GM11168 (cell line): ENCODE data around the gene KDM5A.
"Not testable (repeated sequence)": the region's sequence is repeated elsewhere in the genome, so short reads cannot be mapped to it uniquely, and the experiment has no call there.

Experiments
- in situ Hi-C: fragments of 300-500 bp; cut with MboI; formaldehyde crosslinking; loops from one replicate; pipeline ENCODE4 v1.12.0; 2022; ENCODE audit warnings: low sequenced_read_pairs; ENCODE audit not compliant: unreplicated experiment

KDM5A gene

DNA sequence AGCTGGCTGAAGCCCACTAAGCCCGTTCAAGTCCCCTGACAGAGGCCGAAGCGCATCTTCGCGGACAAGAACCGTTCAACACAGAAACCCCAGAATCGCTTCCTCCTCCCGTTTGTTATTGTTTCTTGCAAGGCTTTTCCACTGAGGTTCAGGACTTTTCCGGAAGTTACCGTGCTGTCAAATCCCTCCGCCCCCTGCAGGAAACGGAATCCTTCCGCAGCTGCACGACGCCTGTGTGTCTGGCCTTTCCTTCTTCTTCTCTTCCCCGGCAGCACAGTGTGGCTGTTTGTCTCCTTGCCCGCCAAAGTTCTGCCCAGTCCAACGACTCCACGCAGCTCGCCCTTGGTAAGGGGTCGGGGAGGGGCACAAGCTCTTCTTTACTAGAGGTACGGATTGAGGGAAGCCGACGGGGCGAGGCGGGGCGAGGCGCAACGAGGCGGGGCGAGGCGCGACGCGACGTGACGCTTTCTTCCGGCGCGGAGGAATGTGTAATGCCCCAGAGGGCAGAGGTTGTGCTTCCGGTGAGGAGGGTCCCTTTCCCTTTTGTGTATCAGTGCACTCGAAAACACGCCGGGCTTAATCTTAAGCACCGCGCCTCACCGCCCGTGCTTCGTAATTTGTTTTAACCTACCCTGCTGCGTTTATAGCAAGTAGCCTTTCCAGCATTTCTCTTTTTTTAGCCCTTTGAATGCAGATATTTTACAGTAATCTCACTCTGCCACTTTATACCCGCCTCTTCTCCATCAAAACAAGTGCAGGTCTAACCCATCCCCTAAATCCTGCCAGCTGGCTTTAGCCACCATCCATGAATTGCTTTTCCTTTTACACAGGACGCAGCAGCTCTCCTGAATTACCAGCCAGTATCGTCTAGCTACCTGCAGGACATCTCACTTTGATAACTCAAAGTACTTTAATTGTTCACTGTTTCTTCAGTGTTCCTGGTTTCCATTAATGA, at the start of gene KDM5A:
Gene KDM5A, minus strand, starts transcription at position 179 of the 955 bp plus-strand sequence. CDS start 229 bp downstream, outside the sequence.
- in situ Hi-C loops = no loop called here

- in situ Hi-C loops = not testable (repeated sequence)
Observed at GRCh38 chr12:435737-436136, 46.6 kb upstream of the KDM5A start.

GRCh38 chr12:422526-422925, 33.4 kb upstream of the KDM5A start:
- in situ Hi-C loops = no loop called here

GRCh38 chr12:418432-418831, 29.3 kb upstream of the KDM5A start:
- in situ Hi-C loops = no loop called here

DNA sequence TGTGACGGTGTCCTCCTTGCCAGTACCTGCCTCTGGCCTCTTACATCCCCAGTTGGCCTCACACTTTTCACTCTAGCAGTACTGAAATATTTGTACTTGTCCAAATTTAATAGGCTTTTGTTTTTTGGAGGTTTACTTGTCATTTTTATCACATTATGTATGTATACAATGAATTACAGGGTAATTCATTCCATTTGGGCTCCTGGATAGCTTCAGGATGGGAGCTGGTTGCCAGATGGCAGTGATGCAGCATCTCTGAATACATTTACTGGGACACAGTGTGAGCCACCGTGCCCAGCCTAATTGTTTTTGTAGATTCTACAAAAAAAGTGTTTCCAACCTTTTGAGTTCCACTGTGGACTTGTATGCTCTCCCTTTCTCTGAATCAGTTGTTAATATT, 25.7 kb upstream of the KDM5A start:
- in situ Hi-C loops = no loop called here

- in situ Hi-C loops = no loop called here
Observed at GRCh38 chr12:402029-402389, 12.9 kb upstream of the KDM5A start.

GRCh38 chr12:401235-402028, 12.3 kb upstream of the KDM5A start, which contains the start of gene CCDC77:
TSS of gene CCDC77 (plus strand) at chr12:401644. CDS start at chr12:409384, 7,740 bp downstream.
- in situ Hi-C loops = no loop called here

- in situ Hi-C loops = no loop called here
Observed at GRCh38 chr12:400828-401227, 11.7 kb upstream of the KDM5A start.

DNA sequence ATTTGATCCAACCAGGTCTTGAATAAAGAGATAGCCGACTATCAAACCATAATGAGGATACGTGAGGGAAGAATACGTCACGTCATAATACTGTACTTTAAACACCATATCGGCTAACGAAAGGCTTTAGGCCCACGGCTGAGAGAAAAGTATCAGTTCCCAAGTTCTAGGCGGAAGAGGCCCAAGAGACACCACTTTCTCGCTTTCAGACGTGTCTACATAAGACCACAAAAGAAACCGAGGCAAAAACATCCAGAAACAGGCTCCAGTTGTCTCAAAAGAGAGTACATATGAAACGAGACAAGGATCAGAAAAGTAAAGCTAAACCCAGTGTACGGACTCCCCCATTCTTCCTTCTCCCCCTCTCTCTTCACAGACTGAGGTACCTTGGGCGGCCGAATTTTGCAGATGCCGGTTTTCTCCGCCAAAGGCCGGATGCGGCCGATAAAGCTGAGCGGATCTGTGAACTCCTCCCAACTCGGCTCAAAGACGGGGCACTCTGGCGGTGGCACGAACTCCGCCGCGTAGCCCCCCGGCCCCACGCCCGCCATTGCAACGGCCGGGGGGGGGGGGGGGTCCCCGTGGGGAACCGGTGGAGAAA, 479 bp downstream of the KDM5A start:
- in situ Hi-C loops = no loop called here

DNA sequence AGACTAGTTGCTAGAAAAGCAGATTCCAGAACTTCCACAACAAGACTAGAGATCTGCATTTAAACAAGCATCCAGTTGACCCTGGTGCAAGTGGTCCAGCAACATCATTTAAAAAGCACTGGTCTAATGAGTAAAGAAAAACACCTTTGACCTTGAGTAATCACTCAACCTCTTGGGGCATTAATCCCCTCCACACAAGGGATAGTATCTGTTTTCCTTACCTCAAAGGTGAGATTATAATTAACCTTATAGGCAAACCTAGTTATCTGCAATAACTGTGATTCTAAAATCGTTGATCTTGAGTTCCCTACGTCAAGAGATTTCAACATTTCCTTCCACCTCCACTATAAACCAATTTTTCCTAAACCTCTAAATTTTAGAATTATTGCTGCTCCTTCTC, 1.1 kb downstream of the KDM5A start:
- in situ Hi-C loops = no loop called here

- in situ Hi-C loops = no loop called here
Observed at GRCh38 chr12:386651-387050, 2.5 kb downstream of the KDM5A start.

- in situ Hi-C loops = not testable (repeated sequence)
Observed at GRCh38 chr12:370739-371485, 18.2 kb downstream of the KDM5A start.

DNA sequence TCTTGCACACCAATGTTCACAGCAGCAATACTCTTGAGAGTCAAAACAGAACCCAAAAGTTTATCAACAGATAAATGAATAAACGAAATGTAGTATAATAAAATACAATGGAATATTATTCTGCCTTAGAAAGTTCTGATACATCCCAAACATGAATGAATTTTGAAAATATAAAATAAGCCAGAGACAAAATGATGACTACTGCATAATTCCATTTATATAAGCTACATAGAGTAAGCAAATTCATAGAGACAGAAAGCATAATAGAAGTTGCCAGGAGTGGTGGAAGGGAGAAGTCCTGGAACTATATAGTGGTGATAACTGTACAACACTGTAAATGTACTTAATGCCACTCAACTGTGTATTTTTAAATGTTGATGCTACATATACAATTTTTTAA, 21.1 kb downstream of the KDM5A start:
- in situ Hi-C loops = no loop called here

- in situ Hi-C loops = no loop called here
Observed at GRCh38 chr12:366820-367219, 22.3 kb downstream of the KDM5A start.

DNA sequence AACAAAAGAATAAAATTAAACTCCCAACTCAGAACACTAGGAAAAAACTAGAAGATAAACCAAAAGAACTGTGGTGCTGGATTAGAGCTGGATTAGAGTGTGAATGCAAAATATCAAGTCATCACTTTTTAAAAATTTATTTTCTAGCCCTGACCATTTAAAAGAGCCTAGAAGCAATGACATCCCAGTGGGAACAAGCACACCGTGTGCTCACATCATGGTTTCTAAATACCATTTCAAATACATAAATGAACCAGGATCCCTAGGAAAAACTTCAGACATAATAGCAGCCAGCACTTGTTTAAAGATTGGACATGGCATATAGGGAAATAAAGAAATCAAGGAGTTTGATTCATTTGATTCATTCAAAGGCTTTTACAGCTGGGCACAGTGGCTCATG, 30.0 kb downstream of the KDM5A start:
- in situ Hi-C loops = no loop called here

DNA sequence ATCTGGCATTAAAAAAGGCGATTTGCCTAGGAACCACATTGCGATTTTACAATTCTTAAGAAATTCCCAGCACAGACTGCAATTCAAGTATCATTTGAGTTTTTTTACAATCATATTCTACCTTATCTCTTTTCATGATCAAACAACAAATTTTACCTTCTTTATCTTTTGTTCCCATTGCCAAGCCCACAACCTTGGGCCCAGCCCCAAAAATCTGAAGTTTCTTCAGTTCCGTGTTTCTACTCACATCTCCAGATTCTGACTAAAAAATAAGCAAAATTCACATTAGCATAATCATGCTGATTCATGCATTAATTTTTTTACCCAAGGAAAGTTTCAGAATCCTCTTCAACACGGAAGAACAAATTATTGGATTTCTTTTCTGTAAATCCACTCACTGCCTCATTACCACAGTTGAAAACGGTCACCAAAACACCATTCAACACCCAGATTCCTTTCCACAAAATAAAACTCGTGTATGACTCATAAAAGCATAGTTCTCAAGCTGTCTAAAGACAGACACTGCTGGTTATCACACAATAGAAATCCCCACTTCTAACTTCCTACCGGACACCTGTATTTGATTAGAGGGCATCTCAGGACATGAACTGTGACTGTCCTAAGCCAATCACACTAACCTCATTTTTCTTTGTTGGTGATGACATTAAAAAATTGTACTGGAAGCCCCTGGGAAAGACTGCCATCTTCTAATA, 32.7 kb downstream of the KDM5A start:
- in situ Hi-C loops = no loop called here

DNA sequence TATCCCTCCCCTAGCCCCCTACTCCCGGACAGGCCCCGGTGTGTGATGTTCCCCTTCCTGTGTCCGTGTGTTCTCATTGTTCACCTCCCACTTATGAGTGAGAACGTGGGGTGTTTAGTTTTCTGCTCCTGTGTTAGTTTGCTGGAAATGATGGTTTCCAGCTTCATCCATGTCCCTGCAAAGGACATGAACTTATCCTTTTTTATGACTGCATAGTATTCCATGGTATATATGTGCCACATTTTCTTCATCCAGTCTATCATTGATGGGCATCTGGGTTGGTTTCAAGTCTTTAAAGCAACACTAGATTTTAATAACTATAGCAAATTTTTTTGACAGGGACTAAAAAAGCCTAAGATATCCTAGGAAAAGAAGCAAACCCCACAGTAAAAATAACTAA, 37.9 kb downstream of the KDM5A start:
- in situ Hi-C loops = not testable (repeated sequence)

DNA sequence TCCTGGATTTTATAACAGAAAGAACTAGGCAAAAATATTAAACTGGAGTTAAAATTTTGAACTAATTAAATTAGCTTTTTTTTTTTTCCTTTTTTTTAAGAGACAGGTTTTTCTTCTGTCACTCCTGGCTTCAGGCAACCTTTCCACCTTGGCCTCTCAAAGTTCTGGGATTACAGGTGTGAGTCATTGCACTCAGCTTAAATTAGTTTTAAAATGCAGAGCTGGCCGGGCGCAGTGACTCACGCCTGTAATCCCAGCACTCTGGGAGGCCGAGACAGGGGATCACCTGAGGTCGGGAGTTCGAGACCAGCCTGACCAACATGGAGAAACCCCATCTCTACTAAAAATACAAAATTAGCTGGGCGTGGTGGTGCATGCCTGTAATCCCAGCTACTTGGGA, 39.5 kb downstream of the KDM5A start:
- in situ Hi-C loops = not testable (repeated sequence)

DNA sequence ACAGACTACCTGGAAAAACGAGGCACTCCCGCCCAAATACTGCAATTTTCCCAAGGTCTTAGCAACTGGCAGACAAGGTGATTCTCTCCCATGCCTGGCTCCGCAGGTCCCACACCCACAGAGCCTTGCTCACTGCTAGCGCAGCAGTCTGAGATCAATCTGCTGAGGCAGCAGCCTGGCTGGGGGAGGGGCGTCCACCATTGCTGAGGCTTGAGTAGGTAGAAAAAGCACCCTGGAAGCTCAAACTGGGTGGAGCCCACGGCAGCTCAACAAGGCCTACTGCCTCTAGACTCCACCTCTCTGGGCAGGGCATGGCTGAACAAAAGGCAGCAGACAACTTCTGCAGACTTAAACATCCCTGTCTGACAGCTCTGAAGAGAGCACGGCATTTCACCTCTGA, 46.1 kb downstream of the KDM5A start:
- in situ Hi-C loops = not testable (repeated sequence)
